ENCODE data around the gene MFNG.

The MFNG gene

DNA sequence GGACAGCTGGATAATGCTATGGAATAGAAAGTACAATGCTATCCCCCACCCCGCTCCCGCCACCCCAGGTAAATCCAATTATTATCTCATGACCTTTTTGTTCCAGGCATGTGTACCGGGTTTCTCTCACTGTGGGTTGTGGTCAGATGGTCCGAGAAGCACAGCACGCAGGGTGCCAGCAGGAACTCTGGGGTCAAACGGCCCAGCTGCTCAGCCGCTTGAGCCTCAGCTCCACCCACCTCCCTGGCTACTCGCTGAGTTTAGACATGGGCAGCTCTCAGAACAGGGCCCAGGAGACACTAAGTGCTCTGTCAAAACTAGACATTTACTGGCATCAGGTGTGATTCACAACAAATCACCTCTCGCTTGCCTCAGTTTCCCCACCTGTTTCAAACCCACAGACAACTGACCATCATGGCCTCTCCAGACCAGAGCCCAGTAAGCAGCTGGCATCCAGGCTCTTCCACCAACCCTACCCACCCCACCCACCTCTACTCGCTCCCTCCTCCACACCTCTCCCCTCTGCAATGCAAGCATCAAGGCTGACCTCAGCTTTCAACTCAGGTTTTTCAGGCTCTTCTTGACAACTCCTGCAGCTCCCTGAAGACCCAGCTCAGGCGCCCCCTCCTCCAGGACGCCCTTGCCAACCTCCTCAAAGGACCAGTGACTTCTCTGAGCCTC lies 13.0 kb upstream of the MFNG start:
- TF ChIP-seq, protein P1, sequence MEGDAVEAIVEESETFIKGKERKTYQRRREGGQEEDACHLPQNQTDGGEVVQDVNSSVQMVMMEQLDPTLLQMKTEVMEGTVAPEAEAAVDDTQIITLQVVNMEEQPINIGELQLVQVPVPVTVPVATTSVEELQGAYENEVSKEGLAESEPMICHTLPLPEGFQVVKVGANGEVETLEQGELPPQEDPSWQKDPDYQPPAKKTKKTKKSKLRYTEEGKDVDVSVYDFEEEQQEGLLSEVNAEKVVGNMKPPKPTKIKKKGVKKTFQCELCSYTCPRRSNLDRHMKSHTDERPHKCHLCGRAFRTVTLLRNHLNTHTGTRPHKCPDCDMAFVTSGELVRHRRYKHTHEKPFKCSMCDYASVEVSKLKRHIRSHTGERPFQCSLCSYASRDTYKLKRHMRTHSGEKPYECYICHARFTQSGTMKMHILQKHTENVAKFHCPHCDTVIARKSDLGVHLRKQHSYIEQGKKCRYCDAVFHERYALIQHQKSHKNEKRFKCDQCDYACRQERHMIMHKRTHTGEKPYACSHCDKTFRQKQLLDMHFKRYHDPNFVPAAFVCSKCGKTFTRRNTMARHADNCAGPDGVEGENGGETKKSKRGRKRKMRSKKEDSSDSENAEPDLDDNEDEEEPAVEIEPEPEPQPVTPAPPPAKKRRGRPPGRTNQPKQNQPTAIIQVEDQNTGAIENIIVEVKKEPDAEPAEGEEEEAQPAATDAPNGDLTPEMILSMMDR (IDR thresholded peaks at IDR 0.05; ENCODE audit: low read depth, low read length, poor library complexity, severe bottlenecking), result no peak
- no peak for TF ChIP-seq EZH2phosphoT487 (IDR thresholded peaks at IDR 0.05; ENCODE audit: borderline replicate concordance, low read length)
- H3F3A ChIP-seq (ENCODE audit: control insufficient read depth, insufficient read depth), result no peaks in the 10 kb centered on the region

DNA sequence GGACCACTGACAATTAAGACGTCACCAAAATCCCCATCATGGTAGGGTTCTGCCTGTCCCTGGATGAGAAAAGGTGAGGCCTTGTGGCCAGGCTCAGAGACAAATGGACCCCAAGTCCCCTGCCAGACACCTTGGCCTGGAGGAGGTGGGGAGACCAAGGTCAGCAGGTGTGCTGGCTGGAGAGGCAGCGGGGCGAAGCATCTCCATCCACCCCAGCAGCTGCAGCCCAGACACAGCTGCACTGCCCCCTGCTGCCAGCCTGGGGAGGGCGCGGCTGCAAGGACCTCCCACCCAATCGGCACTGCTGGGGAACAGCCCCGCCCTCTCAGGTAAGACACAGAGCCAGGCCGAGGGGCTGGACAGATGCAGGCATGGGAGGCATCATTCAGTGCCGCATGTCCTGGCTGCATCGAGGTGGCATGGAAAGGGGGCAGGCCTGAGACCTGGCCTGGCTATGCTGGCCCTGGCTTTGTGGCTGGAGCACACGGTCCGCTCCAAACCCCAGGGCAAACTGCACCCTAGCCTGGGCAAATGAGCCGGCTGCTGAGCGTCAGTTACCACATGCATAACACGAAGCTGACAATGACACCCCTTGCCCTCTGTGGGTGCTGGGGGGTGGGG lies 12.2 kb upstream of the MFNG start:
- H3K4me3 ChIP-seq (ENCODE audit: low read length), result no peak overlapping the region
- peaks cover 36% of the 10 kb centered on the region for H3K4me1 ChIP-seq (ENCODE audit: control insufficient read depth, low read length)
- H3K27ac ChIP-seq (ENCODE audit: low read depth, low read length), result no peak overlapping the region
- H3K36me3 ChIP-seq (ENCODE audit: control insufficient read depth, low read length), result no peaks in the 10 kb centered on the region
- no peaks in the 10 kb centered on the region for H3K9me2 ChIP-seq (replicated peaks; ENCODE audit: control insufficient read depth, low read length)
- peaks cover 10% of the 10 kb centered on the region; the same call in 1 of the 2 replicates for H3K27me3 ChIP-seq (ENCODE audit: control insufficient read depth, low read length)
- H3K79me2 ChIP-seq (ENCODE audit: control insufficient read depth, low read length), result no peaks in the 10 kb centered on the region
- H3K9me3 ChIP-seq (ENCODE audit: control insufficient read depth, insufficient read depth, low read length), result no peaks in the 10 kb centered on the region
- no peaks in the 10 kb centered on the region for H4K20me1 ChIP-seq (ENCODE audit: control insufficient read depth, insufficient read depth, low read depth, low read length)
- no peaks in the 10 kb centered on the region for H3F3A ChIP-seq (ENCODE audit: control insufficient read depth, insufficient read depth)
- TF ChIP-seq, protein P1 (IDR thresholded peaks at IDR 0.05; ENCODE audit: low read depth, low read length, poor library complexity, severe bottlenecking), result peak; percentile 89
- no peak for TF ChIP-seq EZH2phosphoT487 (IDR thresholded peaks at IDR 0.05; ENCODE audit: borderline replicate concordance, low read length)
- H3K4me2 ChIP-seq (ENCODE audit: low read length), result peak overlapping the region; percentile 28

More for the DNA sequence above, 13.0 kb upstream of the MFNG start:
- Histone ChIP-seq H4K20me1 (ENCODE audit: control insufficient read depth, insufficient read depth, low read depth, low read length) (no peaks in the 10 kb centered on the region), H3K9me2 (replicated peaks; ENCODE audit: control insufficient read depth, low read length) (no peaks in the 10 kb centered on the region), H3K79me2 (ENCODE audit: control insufficient read depth, low read length) (no peaks in the 10 kb centered on the region), H3K9me3 (ENCODE audit: control insufficient read depth, insufficient read depth, low read length) (no peaks in the 10 kb centered on the region), H3K4me1 (ENCODE audit: control insufficient read depth, low read length) (peaks cover 28% of the 10 kb centered on the region), H3K27me3 (ENCODE audit: control insufficient read depth, low read length) (peaks cover 10% of the 10 kb centered on the region; the same call in 1 of the 2 replicates), H3K4me3 (ENCODE audit: low read length) (no peak overlapping the region), H3K36me3 (ENCODE audit: control insufficient read depth, low read length) (no peaks in the 10 kb centered on the region), H3K27ac (ENCODE audit: low read depth, low read length) (no peak overlapping the region), H3K4me2 (ENCODE audit: low read length) (no peak overlapping the region)

DNA sequence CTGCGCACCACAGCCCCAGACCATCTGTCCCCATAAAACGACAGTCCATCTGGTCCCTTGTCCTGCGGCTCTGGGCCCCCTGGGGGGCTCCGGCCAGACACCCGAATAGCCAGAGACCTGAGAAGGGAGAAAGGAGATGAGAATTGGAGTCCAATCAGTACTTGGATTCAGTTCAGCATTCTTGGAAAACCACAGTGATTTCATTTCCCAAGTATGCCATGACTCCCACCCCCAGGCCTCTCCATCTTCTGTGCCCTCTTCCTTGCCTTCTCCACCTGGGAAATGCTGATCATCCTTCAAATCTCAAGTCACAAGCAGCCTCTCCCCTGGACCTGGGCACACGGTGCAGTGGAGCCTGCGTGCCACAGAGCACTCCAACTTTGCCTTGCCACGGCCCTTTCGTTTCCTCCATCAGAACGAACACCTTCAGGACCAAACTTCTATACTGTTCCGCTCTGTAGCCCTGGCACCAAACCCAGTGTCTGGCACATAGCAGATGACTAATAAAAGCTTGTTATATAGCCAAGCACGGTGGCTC lies 10.9 kb upstream of the MFNG start:
- Histone ChIP-seq H3K4me1 (ENCODE audit: control insufficient read depth, low read length) (peaks cover 43% of the 10 kb centered on the region), H4K20me1 (ENCODE audit: control insufficient read depth, insufficient read depth, low read depth, low read length) (no peaks in the 10 kb centered on the region), H3F3A (ENCODE audit: control insufficient read depth, insufficient read depth) (no peaks in the 10 kb centered on the region), H3K4me3 (ENCODE audit: low read length) (no peak overlapping the region), H3K79me2 (ENCODE audit: control insufficient read depth, low read length) (no peaks in the 10 kb centered on the region), H3K27ac (ENCODE audit: low read depth, low read length) (no peak overlapping the region), H3K9me2 (replicated peaks; ENCODE audit: control insufficient read depth, low read length) (no peaks in the 10 kb centered on the region), H3K27me3 (ENCODE audit: control insufficient read depth, low read length) (peaks cover 10% of the 10 kb centered on the region; the same call in 1 of the 2 replicates), H3K36me3 (ENCODE audit: control insufficient read depth, low read length) (no peaks in the 10 kb centered on the region), H3K9me3 (ENCODE audit: control insufficient read depth, insufficient read depth, low read length) (no peaks in the 10 kb centered on the region), H3K4me2 (ENCODE audit: low read length) (no peak overlapping the region)
- no peak for TF ChIP-seq EZH2phosphoT487 (IDR thresholded peaks at IDR 0.05; ENCODE audit: borderline replicate concordance, low read length)
- TF ChIP-seq, protein P1 (IDR thresholded peaks at IDR 0.05; ENCODE audit: low read depth, low read length, poor library complexity, severe bottlenecking), result no peak

All from DOHH2 (cell line).